Measurements from ENCODE around the gene DISP3. TPM values are rescaled to one million over a fixed set of nuclear protein-coding genes. Genes with fewer than 3 reads are reported as not detected.

DISP3 gene
- total and polyA plus RNA-seq, 2 of the 4 experiments (the other 2 are of a cell fraction): 0.05 TPM; not detected in 1

GRCh38 chr1:11573116-11573692 is 94.2 kb downstream of the DISP3 start:
- intact Hi-C loops (cut with micrococcal nuclease): no loop called here
- H4K8ac ChIP-seq (ENCODE audit: low read depth in 2 of 2, low read length in 2 of 2): no peak overlapping the region

More at GRCh38 chr1:11573116-11573692, 94.2 kb downstream of the DISP3 start:
- no TSS peak for BruUV-seq (replicated peaks)
- Histone ChIP-seq H3K56ac (ENCODE audit: extremely low read depth, insufficient read depth, low read length) (no peak overlapping the region), H3K27ac (ENCODE audit: insufficient read depth, low read length) (no peak overlapping the region), H2BK20ac (ENCODE audit: low read depth, low read length) (no peak overlapping the region), H4K20me1 (ENCODE audit: insufficient read depth, low read length) (no peaks in the 10 kb centered on the region; the same call in 1 of the 2 replicates), H2BK5ac (ENCODE audit: low read depth, low read length, poor library complexity, severe bottlenecking) (no peak overlapping the region), H3K4ac (ENCODE audit: low read depth, low read length) (no peak overlapping the region), H4K5ac (ENCODE audit: low read depth, low read length) (no peak overlapping the region), H3K79me1 (ENCODE audit: low read depth in 1 of 2, low read length in 2 of 2) (no peaks in the 10 kb centered on the region), H3K18ac (ENCODE audit: low read depth, low read length) (no peak overlapping the region), H3K9ac (ENCODE audit: low read depth, low read length) (no peak overlapping the region), H2BK120ac (ENCODE audit: low read depth, low read length) (no peak overlapping the region), H3K9me3 (ENCODE audit: control insufficient read depth, insufficient read depth, low read length) (no peaks in the 10 kb centered on the region), H3K36me3 (ENCODE audit: control insufficient read depth, insufficient read depth, low read length) (no peaks in the 10 kb centered on the region), H3K4me1 (ENCODE audit: control insufficient read depth, insufficient read depth, low read length) (no peaks in the 10 kb centered on the region), H3K23ac (ENCODE audit: low read depth, low read length) (no peak overlapping the region), H3K4me3 (ENCODE audit: insufficient read depth, low read depth, low read length) (no peak overlapping the region), H3K9me1 (ENCODE audit: insufficient read depth, low read length) (no peaks in the 10 kb centered on the region), H2AFZ (replicated peaks; ENCODE audit: low read length, poor library complexity) (no peak overlapping the region), H3K27me3 (ENCODE audit: control insufficient read depth, insufficient read depth, low read length) (peaks cover under 1% of the 10 kb centered on the region), H2BK15ac (ENCODE audit: low read depth, low read length) (no peak overlapping the region), H4K91ac (ENCODE audit: insufficient read depth, low read depth, low read length) (no peak overlapping the region), H3K4me2 (ENCODE audit: low read depth, low read length) (no peak overlapping the region), H2AK5ac (ENCODE audit: low read depth, low read length) (no peak overlapping the region), H2AK9ac (replicated peaks; ENCODE audit: low read depth, low read length, poor library complexity) (no peak overlapping the region), H3K14ac (replicated peaks; ENCODE audit: low read depth, low read length) (no peak overlapping the region)
- ChIA-PET POLR2A (ENCODE audit: unreplicated experiment) (no interaction called here), CTCF (no interaction called here)
- dilution Hi-C loops (cut with HindIII; ENCODE audit: low sequenced_read_pairs, unreplicated experiment) (no loop called here), in situ Hi-C loops (cut with MboI; ENCODE audit: low sequenced_read_pairs) (no loop called here)
- TF ChIP-seq MAFK (IDR thresholded peaks at IDR 0.05; ENCODE audit: low read depth, low read length): no peak
- TF ChIP-seq, protein P1, sequence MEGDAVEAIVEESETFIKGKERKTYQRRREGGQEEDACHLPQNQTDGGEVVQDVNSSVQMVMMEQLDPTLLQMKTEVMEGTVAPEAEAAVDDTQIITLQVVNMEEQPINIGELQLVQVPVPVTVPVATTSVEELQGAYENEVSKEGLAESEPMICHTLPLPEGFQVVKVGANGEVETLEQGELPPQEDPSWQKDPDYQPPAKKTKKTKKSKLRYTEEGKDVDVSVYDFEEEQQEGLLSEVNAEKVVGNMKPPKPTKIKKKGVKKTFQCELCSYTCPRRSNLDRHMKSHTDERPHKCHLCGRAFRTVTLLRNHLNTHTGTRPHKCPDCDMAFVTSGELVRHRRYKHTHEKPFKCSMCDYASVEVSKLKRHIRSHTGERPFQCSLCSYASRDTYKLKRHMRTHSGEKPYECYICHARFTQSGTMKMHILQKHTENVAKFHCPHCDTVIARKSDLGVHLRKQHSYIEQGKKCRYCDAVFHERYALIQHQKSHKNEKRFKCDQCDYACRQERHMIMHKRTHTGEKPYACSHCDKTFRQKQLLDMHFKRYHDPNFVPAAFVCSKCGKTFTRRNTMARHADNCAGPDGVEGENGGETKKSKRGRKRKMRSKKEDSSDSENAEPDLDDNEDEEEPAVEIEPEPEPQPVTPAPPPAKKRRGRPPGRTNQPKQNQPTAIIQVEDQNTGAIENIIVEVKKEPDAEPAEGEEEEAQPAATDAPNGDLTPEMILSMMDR (conservative IDR thresholded peaks at IDR 0.05; ENCODE audit: low read depth, low read length): no peak
- TF ChIP-seq FOS (IDR thresholded peaks at IDR 0.05; ENCODE audit: low read depth, low read length): no peak
- no peak for TF ChIP-seq RAD21 (IDR thresholded peaks at IDR 0.05; ENCODE audit: low read length)
- TF ChIP-seq RCOR1 (IDR thresholded peaks at IDR 0.05; ENCODE audit: insufficient replicate concordance, low read length): no peak
- no peak for TF ChIP-seq BHLHE40 (IDR thresholded peaks at IDR 0.05; ENCODE audit: low read depth, low read length)
- no peak for TF ChIP-seq MXI1 (IDR thresholded peaks at IDR 0.05; ENCODE audit: borderline replicate concordance, low read depth, low read length)
- TF ChIP-seq CHD1 (IDR thresholded peaks at IDR 0.05; ENCODE audit: low read depth, low read length): no peak
- no peak for TF ChIP-seq NFE2L2 (IDR thresholded peaks at IDR 0.05; ENCODE audit: low read depth, low read length)
- no peak for TF ChIP-seq POLR2A (IDR thresholded peaks at IDR 0.05; ENCODE audit: low read depth, low read length)
- ATAC-seq (ENCODE audit: low read depth) (no peak), DNase-seq (no peak)
- WGBS, 2 experiments (ENCODE audit: extremely low coverage in 2 of 2, insufficient read length in 1 of 2): no CpG with 5 or more reads among the region's 5 CpGs

All from IMR-90 (cell line).